Kidney glomerular epithelial cell (primary cell): ENCODE measurements around the gene GNA12.
"Not testable (repeated sequence)": the region's sequence is repeated elsewhere in the genome, so short reads cannot be mapped to it uniquely, and the experiment has no call there.

Source experiments
- DNase-seq: peaks from one replicate; lab custom pipeline; 2025; lab: John Stamatoyannopoulos, UW

Gene GNA12

DNA sequence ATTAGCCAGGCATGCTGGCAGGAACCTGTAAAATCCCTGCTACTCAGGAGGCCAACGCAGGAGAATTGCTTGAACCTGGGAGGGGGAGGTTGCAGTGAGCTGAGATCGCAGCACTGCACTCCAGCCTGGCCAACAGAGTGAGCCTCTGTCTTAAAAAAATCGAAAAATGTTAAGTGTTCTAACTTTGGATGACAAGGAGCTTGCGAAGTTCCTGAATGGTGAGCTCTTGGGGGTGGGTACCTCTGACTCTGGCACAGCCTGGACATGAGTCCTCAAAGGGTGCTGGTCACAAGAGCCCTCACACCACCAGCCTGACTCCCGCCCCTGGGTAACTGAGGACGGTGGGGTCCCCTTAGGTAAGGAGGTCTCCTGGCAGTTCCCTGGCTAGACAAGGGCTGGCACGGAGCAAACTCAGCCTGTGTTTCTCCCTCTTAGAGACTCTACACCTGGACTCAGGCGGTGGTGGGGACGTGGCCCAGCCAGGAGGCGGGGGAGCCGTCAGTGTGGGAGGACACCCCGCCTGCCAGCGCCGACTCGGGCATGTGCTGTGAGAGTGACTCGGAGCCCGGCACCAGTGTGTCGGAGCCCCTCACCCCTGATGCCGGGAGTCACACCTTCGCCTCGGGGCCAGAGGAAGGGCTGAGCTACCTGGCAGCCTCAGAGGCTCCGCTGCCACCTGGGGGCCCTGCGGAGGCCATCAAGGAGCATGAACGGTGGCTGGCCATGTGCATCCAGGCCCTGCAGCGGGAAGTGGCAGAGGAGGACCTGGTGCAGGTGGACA, 132.0 kb downstream of the GNA12 start:
- no peak for DNase-seq

- DNase-seq = no peak
Observed at GRCh38 chr7:2710901-2711551, 133.1 kb downstream of the GNA12 start.

GRCh38 chr7:2710286-2710655, 133.8 kb downstream of the GNA12 start:
- DNase-seq = no peak

GRCh38 chr7:2709553-2710285, 134.4 kb downstream of the GNA12 start:
- peak; percentile 25 for DNase-seq

GRCh38 chr7:2708547-2709310, 135.4 kb downstream of the GNA12 start:
- no peak for DNase-seq

DNA sequence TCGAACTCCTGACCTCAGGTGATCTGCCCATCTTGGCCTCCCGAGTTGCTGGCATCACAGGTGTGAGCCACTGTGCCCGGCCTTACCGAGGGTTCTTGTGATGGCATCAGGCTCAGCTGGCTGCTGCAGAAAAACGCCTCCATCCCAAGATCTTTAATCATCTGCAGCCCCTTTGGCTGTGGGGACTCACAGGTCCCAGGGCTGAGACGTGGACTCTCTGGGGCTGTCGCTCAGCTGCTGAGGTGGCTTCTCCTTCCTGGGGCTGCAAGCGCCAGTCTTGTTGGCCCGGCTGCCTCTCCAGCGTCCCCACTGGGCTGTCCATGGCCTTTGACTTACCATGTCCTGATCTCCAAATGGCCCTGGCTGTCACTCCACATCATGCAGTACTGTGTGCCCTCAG, 136.1 kb downstream of the GNA12 start:
- no peak for DNase-seq

DNA sequence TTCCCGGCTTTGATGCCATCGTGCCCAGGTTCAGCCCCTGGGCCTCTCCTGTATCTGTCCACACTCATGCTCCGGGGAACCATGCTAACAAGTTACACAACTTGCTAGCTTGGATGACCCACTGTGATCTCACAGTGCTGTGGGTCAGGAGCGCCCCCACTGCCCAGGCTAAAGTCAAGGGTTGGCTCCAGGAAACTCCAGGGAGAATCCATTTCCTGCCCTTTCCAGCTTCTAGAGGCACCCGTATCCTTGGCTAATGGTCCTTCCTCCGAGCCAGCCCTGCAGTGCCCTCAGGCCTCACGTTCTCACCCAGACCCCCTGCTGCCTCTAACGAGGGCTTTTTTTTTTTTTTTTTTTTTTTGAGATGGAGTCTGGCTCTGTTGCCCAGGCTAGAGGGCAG, 136.6 kb downstream of the GNA12 start:
- DNase-seq = no peak

DNA sequence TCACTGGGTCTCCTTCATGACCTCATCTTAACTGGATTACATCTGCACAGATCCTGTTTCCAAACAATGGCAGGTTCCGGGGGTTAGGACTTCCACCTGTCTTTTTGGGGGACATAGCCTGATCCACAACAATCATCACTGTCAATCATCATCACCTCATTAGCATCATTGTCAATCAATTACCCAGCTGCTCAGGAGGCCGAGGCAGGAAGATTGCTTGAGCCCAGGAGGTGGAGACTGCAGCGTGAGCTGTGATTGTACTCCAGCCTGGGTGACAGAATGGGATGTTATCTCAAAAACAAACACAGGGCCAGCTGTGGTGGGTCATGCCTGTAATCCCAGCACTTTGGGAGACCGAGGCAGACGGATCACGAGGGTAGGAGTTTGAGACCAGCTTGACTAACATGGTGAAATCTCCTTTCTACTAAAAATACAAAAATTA, 137.4 kb downstream of the GNA12 start:
- no peak for DNase-seq

- DNase-seq = no peak
Observed at GRCh38 chr7:2705371-2706096, 138.6 kb downstream of the GNA12 start.

DNA sequence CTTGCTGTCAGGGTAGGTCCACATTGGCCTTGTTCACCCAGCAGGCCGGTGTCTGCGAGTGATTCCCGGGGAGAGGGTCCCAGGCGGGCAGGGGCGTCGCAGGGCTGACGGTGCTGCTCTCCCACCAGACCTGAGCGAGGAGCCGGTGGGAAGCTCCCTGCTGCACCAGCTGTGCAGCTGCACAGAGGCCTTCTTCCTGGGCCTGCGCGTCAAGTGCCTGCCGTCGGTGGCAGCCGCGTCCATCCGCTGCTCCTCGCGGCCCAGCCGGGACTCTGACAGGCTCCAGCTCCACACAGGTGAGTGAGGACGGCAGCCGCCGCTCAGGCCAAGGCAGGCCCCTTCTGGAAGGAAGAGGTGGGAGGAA, 141.5 kb downstream of the GNA12 start:
- no peak for DNase-seq

GRCh38 chr7:2701832-2702593, 142.1 kb downstream of the GNA12 start:
- DNase-seq = no peak

- DNase-seq = no peak
Observed at GRCh38 chr7:2701424-2701823, 142.7 kb downstream of the GNA12 start.

DNA sequence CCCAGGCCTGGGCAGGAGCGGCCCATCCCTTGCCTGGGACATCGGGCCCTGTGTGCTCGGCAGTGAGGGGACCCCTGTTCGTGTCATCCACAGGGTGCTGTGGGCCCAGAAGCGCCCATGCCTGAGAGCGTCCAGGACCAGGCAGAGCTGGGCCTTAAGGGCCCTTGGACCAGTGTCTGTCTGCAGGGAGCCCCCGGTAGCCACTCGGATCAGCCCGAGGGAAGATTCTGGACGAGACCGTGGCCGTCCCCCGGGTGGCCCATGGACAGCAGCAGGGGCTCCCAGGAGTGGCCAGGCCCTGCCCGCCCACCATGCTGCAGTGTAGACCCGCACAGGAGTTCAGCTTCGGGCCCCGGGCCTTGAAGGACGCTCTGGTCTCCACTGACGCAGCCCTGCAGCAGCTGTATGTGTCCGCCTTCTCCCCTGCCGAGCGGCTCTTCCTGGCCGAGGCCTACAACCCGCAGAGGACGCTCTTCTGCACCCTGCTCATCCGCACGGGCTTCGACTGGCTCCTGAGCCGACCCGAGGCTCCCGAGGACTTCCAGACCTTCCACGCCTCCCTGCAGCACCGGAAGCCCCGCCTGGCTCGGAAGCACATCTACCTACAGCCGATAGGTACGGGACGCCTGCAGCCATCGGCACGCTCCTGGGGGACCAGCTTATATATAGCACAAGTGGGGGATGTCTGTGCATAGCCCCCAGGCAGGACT, 143.8 kb downstream of the GNA12 start:
- no peak for DNase-seq

DNA sequence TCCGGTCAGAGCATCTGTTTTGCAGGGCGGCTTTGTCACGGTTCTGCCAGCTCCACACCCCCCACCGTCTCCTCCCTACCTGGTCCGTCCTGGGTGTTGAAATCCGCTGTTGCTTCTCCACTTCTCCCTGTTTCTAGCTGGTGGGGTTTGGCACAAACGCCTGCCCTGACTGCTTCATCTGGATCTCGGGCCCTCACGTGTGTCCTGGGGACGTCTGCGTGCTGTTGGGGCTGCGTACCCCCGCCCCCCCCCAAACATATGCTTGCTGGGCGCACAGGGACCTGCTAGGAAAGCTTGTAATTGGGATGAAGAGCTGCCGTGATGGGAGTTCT, 144.9 kb downstream of the GNA12 start:
- DNase-seq = no peak

DNA sequence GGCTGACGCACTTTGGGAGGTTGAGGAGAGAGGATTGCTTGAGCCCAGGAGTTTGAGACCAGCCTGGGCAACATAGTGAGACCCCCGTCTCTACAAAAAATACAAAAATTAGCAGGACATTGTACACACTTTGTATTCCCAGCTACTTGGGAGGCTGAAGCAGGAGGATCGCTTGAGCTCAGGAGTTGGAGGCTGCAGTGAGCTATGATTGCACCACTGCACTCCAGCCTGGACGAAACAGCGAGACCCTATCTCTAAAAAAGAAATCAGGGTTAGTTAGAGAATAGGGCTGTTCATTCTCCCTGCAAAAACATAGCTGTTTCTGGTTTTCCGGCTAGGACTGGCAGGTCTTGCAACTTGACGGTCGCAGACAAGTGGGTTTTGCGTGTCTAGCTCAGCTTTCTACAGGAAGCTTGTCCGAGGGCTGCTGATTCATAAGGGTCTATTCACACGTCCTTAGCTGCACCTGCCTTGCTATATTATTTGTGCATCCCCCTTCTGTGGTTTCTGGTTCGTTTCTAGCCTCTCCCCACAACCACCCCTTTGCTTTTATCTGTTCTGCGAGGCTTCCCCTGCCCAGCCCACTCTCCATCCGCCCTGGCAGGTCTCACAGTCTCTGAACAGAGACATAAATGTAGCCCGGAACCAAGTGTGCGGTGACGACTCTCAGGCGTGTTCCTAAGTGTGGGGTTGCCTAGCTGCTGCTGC, 145.4 kb downstream of the GNA12 start:
- DNase-seq = no peak

DNA sequence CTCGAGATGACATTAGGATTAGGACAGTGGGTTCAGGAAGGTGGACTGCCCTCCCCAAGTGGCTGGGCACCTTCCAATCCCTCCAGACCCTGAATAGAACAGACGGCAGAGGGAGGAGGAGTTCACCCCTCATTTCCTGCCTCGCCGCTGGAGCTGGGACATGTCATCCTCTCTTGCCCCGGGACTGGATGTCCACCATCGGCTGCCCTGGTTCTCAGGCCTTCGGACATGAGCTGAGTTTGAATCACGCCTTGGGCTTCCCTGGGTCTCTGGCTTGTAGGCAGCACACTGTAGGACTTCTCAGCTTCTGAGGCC, 150.0 kb downstream of the GNA12 start:
- DNase-seq = not testable (repeated sequence)

DNA sequence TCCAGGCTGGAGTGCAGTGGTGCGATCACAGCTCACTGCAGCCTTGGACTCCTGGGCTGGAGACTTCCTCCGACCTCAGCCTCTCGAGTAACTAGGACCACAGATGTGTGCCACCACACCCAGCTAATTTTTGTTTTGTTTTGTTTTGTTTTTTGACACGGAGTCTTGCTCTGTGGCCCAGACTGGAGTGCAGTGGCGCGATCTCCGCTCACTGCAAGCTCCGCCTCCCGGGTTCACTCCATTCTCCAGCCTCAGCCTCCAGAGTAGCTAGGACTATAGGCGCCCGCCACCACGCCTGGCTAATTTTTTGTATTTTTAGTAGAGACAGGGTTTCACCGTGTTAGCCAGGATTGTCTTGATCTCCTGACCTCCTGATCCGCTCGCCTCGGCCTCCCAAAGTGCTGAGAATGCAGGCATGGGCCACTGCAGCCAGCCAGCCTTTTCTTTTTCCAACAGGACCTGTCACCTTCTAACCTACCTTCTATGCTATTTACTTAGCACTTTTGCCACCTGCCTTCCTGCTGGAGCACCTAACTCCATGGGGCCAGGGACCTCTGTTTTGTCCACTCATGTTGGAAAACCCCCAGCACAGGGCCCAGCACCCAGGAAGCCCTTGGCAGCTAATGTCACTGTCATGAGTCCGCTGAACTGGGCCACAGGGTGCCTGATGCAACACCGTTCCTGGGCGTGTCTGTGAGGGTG, 150.5 kb downstream of the GNA12 start:
- not testable (repeated sequence) for DNase-seq

DNA sequence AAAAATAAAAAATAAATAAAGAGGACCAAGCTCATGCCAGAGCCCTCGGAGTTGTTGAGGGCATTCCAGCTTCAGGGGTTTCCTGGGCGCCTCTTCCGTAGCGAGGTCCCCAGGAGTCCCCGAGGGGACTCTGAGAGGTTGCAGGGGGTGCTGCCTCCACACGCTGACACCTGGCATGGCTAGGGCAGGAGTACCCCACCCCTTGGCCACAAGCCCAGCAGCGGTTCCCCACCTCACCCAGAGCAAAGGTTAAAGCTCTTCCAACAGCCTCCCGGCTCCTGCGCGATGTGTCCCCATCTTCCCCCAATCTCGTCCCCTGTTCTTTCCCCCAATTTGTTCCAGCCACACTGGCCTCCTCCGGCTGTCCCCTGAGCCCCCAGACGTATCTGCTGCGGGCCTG, 151.6 kb downstream of the GNA12 start:
- no peak for DNase-seq

DNA sequence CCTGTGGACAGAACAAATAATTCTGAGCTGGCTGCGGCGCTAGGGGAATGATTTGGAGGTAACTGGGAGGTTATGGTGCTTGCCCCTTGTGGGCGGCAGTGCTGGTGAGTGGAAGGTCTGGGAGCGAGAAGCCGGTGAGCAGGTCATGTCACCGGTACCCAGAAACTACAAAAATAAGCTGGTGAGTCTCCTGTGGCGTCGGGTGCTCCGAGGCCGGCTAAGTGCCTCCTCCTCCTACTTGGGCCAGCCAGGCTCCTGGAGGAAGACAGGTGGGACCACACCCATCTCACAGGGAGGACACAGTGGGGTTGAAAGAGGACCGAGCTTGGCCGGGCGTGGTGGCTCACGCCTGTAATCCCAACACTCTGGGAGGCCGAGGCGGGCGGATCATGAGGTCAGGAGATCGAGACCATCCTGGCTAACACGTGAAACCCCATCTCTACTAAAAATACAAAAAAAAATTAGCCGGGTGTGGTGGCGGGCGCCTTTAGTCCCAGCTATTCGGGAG, 152.1 kb downstream of the GNA12 start:
- not testable (repeated sequence) for DNase-seq
